ENCODE measurements around the gene MTIF2. TPM values are rescaled to one million over a fixed set of nuclear protein-coding genes. Genes with fewer than 3 reads are reported as not detected.

MTIF2 gene
- polyA plus RNA-seq, 1 experiment = 11.1 TPM

- H3K27me3 ChIP-seq (ENCODE audit: control insufficient read depth, insufficient read depth, low read length) = no peaks in the 10 kb centered on the region
- H3K36me3 ChIP-seq (ENCODE audit: control insufficient read depth, insufficient read depth, low read length) = peaks cover 4% of the 10 kb centered on the region
- no peak for TF ChIP-seq CTCF (IDR thresholded peaks at IDR 0.05; ENCODE audit: insufficient read depth, low read depth, low read length)
- DNase-seq (ENCODE audit: low read depth) = no peak
- no peak overlapping the region for H3K4me3 ChIP-seq (ENCODE audit: low read depth, low read length)
- ChIA-PET CTCF (interaction anchor here (0.6 kb wide), 1 partner anchor 153 kb away, joined by 3 read pairs; no protein-coding TSS in a partner anchor), POLR2A (no interaction called here)
These were observed 43.5 kb downstream of the MTIF2 start for GRCh38 chr2:55225481-55226020.

DNA sequence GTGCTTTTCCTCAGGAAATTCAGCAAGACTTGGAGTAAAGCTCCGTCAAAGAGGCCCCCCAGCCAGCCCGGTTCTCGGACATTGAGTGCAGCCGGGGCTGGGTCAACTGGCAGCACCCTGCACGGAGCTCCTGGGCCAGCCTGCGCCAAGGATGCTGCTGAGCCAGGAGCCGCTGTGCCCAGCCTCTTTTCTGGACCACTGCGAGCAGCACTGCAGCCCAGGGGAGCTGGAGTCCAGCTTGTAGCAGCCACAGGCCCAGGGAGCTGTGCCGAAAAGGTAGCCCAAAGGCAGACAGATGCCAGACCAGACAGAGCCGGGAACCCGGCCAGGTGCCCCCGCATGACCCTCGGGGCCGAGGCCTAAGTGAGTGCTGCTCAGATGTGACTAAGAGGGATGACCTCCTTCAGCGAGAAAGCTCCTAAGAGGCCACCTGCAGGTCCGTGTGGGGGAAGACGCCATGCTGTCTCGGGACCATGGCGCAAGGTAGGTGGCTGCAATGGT lies 44.2 kb downstream of the MTIF2 start:
- H3K4me3 ChIP-seq (ENCODE audit: low read depth, low read length) = no peak overlapping the region

GRCh38 chr2:55223958-55224760 lies 44.9 kb downstream of the MTIF2 start:
- no peak overlapping the region for H3K4me3 ChIP-seq (ENCODE audit: low read depth, low read length)
- TF ChIP-seq CTCF (IDR thresholded peaks at IDR 0.05; ENCODE audit: insufficient read depth, low read depth, low read length) = no peak
- CTCF ChIA-PET = interaction anchor here (0.6 to 1.7 kb wide), 3 partner anchors 8 to 325 kb away, joined by 3 to 6 read pairs (median 5); partner anchors contain the start of gene RPS27A
- DNase-seq (ENCODE audit: low read depth) = no peak
- POLR2A ChIA-PET = no interaction called here
- H3K36me3 ChIP-seq (ENCODE audit: control insufficient read depth, insufficient read depth, low read length) = peaks cover 3% of the 10 kb centered on the region; the same call in 1 of the 2 replicates
- H3K27me3 ChIP-seq (ENCODE audit: control insufficient read depth, insufficient read depth, low read length) = no peaks in the 10 kb centered on the region

More for the DNA sequence above, 44.2 kb downstream of the MTIF2 start:
- no peak for TF ChIP-seq CTCF (IDR thresholded peaks at IDR 0.05; ENCODE audit: insufficient read depth, low read depth, low read length)
- H3K36me3 ChIP-seq (ENCODE audit: control insufficient read depth, insufficient read depth, low read length) = peaks cover 4% of the 10 kb centered on the region
- ChIA-PET POLR2A (no interaction called here), CTCF (interaction anchor here (0.6 kb wide), 2 partner anchors 96 to 153 kb away, joined by 3 read pairs; no protein-coding TSS in a partner anchor)
- no peak for DNase-seq (ENCODE audit: low read depth)
- H3K27me3 ChIP-seq (ENCODE audit: control insufficient read depth, insufficient read depth, low read length) = no peaks in the 10 kb centered on the region

GRCh38 chr2:55213822-55214221 lies 55.2 kb downstream of the MTIF2 start:
- H3K4me3 ChIP-seq (ENCODE audit: low read depth, low read length) = no peak overlapping the region
- no peak for TF ChIP-seq CTCF (IDR thresholded peaks at IDR 0.05; ENCODE audit: insufficient read depth, low read depth, low read length)
- no peaks in the 10 kb centered on the region for H3K36me3 ChIP-seq (ENCODE audit: control insufficient read depth, insufficient read depth, low read length)
- ChIA-PET CTCF (no interaction called here), POLR2A (no interaction called here)
- no peak for DNase-seq (ENCODE audit: low read depth)
- no peaks in the 10 kb centered on the region for H3K27me3 ChIP-seq (ENCODE audit: control insufficient read depth, insufficient read depth, low read length)

DNA sequence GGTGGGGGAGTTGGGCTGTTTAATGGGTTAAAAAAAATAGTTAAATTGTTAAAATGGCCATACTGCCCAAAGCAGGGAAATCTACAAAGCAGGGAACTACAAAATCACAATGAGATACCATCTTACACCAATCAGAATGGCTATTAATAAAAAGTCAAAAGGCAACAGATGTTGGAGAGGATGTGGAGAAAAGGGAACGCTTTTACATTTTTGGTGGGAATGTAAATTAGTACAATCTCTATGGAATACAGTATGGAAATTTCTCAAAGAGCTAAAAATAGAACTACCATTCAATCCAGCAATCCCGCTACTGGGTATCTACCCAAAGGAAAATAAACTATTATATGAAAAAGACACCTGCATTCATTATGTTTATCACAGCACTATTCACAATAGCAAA lies 64.1 kb downstream of the MTIF2 start:
- Histone ChIP-seq H3K4me3 (ENCODE audit: low read depth, low read length) (no peak overlapping the region), H3K36me3 (ENCODE audit: control insufficient read depth, insufficient read depth, low read length) (no peaks in the 10 kb centered on the region), H3K27me3 (ENCODE audit: control insufficient read depth, insufficient read depth, low read length) (no peaks in the 10 kb centered on the region)
- CTCF ChIA-PET = no interaction called here
- no peak for TF ChIP-seq CTCF (IDR thresholded peaks at IDR 0.05; ENCODE audit: insufficient read depth, low read depth, low read length)
- no peak for DNase-seq (ENCODE audit: low read depth)
- POLR2A ChIA-PET = no interaction called here
